Measurements from ENCODE around the gene PGC.
A peak's percentile ranks its signal among the peaks of the same experiment; 100 is the strongest.

GRCh38 chr6:41697861-41698781 is 49.1 kb downstream of the PGC start:
- TF ChIP-seq TAF1 (IDR thresholded peaks at IDR 0.05; ENCODE audit: borderline replicate concordance, insufficient read depth, low read length) (no peak), POLR2AphosphoS5 (IDR thresholded peaks at IDR 0.05; ENCODE audit: low read depth, low read length) (peak; percentile 55; the same call in 1 of the 2 replicates), SIN3A (IDR thresholded peaks at IDR 0.05; ENCODE audit: borderline replicate concordance, insufficient read depth, low read length) (peak; percentile 77; the same call in 1 of the 2 replicates)

Data from PFSK-1 (cell line).